Inflammatory macrophage (primary cell): ENCODE measurements around the gene THOC6.
"Not testable (repeated sequence)": the region's sequence is repeated elsewhere in the genome, so short reads cannot be mapped to it uniquely, and the experiment has no call there.

Experiments
- DNase-seq, 2 donors: peaks; one replicate each; pipeline ENCODE4 v3.0.0-alpha.2; 2020 to 2022

Gene THOC6

DNA sequence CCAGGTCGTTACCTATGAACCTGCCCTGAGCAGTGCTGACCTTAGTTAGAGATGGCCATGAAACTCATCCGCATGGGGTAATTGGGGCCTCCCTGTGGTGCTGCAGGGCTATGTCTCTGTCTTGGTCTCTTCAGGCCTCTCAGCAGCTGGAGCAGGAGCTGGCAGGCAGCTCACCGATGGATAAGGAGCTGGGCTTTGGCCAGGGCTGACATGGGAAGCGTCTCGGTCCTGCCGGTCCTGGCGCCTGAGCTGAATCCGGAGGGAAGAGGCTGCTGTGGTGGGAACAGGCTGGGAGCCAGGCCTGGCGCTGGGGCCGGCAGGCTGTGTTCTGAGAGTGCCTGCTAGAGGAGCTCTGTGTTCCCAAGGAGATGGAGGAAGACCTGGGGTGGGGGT is 51.7 kb downstream of the THOC6 start:
- no peak for DNase-seq

DNA sequence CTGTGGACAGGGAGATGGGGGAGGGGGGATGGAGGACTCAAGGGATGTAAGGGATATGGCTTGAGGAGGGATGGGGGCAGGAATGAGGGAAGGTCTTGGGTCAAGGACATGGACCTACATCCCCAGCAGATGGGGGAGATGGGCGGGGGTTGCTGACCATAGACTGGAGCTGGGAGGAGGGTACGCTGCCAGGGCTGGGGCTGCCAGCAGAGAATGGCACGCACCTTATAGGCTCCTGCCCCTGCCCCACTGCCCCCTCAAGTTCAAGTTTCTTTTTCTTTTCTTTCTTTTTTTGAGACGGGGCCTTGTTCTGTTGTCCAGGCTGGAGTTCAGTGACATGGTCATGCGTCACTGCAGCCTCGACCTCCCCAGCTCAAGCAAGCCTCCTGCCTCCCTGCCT is 52.1 kb downstream of the THOC6 start:
- not testable (repeated sequence) for DNase-seq

DNA sequence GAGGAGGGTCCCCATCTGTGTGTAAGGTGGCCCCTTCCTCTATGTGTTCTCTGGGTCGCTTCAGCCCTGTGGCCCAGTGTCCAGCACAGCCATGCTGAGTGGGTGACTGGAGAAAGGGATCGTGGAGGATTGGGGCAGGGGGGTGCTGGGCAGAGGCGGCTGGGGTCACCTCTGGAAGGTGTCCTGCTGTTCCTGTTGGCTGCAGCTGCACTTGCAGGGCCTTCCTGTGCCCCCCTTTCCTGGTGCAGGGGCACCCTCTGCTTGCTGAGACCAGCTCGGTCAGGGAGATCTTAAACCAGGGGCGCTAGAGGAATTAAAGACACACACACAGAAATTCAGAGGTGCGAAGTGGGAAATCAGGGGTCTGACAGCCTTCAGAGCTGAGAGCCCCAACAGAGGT is 52.7 kb downstream of the THOC6 start:
- no peak for DNase-seq
